ENCODE results near the gene BICC1. TPM values are rescaled to one million over a fixed set of nuclear protein-coding genes. Genes with fewer than 3 reads are reported as not detected.

BICC1 gene
- total RNA-seq, 1 donor from 2014 or later, result 58.0 TPM

DNA sequence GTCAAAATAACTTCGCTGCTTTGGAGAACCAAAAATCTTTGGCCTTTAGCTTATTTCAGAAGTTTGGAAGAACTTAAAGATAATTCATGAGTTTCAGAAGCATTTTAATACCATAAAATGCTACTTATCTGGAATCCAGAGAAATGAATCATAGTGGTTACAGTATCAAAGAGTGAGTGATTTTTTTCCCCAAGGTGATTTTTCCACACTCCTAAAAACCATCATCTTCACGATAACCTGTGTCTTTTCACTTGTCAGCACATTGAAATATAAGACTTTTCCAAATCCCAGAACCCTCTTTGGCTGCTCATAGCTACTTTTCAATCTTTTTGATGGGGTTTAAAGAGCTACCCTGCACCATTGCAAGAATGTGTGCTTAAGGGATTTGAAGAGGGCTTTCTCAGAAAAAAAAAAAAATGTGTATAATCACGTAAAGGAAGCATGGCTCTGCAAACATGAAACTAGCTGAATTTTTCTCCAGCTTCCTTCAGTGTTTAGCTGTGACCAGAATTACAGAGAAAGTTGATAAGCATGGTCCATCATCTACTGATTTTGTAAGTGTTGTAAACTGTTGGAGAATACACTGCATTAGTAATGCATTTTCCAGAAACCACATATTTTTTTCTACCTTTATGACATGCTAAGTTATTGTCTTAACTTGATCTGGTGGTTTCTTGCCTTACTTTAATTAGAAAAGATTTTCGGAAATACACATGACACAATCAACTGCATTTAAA, 134.9 kb downstream of the BICC1 start:
- H3K4me3 ChIP-seq (ENCODE audit: low read depth, low read length), result no peak overlapping the region
- H3K27me3 ChIP-seq (ENCODE audit: control insufficient read depth, insufficient read depth, low read length), result no peaks in the 10 kb centered on the region
- TF ChIP-seq, protein P1, sequence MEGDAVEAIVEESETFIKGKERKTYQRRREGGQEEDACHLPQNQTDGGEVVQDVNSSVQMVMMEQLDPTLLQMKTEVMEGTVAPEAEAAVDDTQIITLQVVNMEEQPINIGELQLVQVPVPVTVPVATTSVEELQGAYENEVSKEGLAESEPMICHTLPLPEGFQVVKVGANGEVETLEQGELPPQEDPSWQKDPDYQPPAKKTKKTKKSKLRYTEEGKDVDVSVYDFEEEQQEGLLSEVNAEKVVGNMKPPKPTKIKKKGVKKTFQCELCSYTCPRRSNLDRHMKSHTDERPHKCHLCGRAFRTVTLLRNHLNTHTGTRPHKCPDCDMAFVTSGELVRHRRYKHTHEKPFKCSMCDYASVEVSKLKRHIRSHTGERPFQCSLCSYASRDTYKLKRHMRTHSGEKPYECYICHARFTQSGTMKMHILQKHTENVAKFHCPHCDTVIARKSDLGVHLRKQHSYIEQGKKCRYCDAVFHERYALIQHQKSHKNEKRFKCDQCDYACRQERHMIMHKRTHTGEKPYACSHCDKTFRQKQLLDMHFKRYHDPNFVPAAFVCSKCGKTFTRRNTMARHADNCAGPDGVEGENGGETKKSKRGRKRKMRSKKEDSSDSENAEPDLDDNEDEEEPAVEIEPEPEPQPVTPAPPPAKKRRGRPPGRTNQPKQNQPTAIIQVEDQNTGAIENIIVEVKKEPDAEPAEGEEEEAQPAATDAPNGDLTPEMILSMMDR (IDR thresholded peaks at IDR 0.05; ENCODE audit: insufficient read depth, low read length, poor library complexity, severe bottlenecking), result no peak
- no peaks in the 10 kb centered on the region for H3K36me3 ChIP-seq (ENCODE audit: control insufficient read depth, insufficient read depth, low read length)
- DNase-seq (ENCODE audit: low read depth), result no peak

DNA sequence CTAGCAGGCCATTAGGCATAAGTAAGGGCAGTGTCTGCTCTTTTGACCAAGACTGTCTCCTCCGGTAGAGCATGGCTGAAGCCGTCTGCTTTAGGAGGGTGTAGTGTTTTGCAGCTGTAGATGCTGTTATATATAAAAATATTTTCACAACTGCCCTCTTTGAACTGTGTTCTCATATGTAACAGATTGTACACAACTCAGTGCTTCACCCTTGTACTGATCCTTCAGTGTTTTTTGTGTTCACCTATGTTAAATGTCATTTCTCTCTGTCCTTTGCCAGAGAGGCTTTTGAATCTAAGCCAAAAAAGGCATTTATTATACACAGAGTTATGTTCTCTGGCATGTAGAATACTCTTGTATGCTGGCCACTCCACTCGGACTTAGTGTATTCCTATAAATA, 135.5 kb downstream of the BICC1 start:
- H3K36me3 ChIP-seq (ENCODE audit: control insufficient read depth, insufficient read depth, low read length), result no peaks in the 10 kb centered on the region
- DNase-seq (ENCODE audit: low read depth), result no peak
- no peak overlapping the region for H3K4me3 ChIP-seq (ENCODE audit: low read depth, low read length)
- TF ChIP-seq, protein P1 (IDR thresholded peaks at IDR 0.05; ENCODE audit: insufficient read depth, low read length, poor library complexity, severe bottlenecking), result no peak
- H3K27me3 ChIP-seq (ENCODE audit: control insufficient read depth, insufficient read depth, low read length), result no peaks in the 10 kb centered on the region

DNA sequence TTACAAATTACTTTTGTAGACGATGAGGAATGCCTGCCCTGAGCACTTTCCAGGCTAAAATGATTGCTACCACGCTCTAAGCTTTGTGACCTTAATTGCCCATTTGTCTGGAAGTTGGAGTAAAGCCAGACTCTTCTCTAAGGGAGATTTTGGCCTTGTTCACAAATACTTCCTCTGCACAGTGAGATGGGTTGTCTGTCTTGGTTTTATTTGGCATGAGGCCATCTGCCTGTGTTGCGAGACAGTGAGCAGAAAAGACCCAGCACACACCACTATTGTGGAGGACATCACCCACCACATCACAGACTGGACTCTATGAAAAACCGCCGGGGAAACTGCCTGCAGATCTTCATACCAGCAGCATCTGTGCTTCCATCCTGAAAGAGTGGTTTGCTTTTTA, 138.4 kb downstream of the BICC1 start:
- TF ChIP-seq, protein P1 (IDR thresholded peaks at IDR 0.05; ENCODE audit: insufficient read depth, low read length, poor library complexity, severe bottlenecking), result no peak
- Histone ChIP-seq H3K27me3 (ENCODE audit: control insufficient read depth, insufficient read depth, low read length) (no peaks in the 10 kb centered on the region), H3K36me3 (ENCODE audit: control insufficient read depth, insufficient read depth, low read length) (no peaks in the 10 kb centered on the region), H3K4me3 (ENCODE audit: low read depth, low read length) (no peak overlapping the region)
- DNase-seq (ENCODE audit: low read depth), result no peak

DNA sequence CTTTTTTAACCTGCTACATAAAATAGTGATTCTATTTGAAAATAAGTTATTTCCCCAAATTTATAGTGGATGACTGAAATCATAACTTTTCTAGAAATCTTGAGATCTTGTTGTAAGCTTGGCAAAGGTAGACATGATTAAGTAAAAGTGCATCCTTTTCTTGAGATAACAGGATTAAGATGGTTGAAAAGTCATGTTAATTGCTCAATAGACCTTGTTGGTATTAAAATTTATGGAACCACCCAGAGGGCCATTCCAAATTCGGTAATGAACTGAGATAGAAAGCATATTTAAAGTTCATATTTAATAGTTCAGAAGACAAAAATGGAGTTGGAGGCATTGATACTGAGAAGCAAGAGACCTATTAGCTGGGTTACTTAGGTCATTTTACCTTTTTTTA, 139.1 kb downstream of the BICC1 start:
- Histone ChIP-seq H3K27me3 (ENCODE audit: control insufficient read depth, insufficient read depth, low read length) (no peaks in the 10 kb centered on the region), H3K36me3 (ENCODE audit: control insufficient read depth, insufficient read depth, low read length) (no peaks in the 10 kb centered on the region), H3K4me3 (ENCODE audit: low read depth, low read length) (no peak overlapping the region)
- DNase-seq (ENCODE audit: low read depth), result no peak
- TF ChIP-seq, protein P1 (IDR thresholded peaks at IDR 0.05; ENCODE audit: insufficient read depth, low read length, poor library complexity, severe bottlenecking), result no peak

DNA sequence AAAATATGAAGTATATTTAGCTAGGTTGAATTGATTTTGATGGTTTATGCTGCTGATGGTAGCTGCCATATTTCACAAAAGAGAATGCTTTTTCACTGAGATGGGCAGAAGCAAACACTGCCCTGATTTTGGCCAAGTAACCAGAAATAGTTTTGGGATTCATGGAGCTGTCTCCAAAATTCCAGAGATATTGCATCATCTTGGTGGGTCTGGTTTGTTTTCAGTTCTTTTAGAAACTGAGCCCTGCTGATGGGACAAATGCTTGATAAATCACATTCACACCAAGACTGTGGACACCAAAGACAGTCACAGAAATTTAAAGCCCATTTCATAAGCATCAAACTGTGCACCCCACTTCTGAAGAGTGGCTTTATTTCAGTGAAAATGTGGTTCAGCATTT, 140.5 kb downstream of the BICC1 start:
- H3K27me3 ChIP-seq (ENCODE audit: control insufficient read depth, insufficient read depth, low read length), result no peaks in the 10 kb centered on the region
- no peaks in the 10 kb centered on the region for H3K36me3 ChIP-seq (ENCODE audit: control insufficient read depth, insufficient read depth, low read length)
- no peak overlapping the region for H3K4me3 ChIP-seq (ENCODE audit: low read depth, low read length)
- TF ChIP-seq, protein P1 (IDR thresholded peaks at IDR 0.05; ENCODE audit: insufficient read depth, low read length, poor library complexity, severe bottlenecking), result no peak
- no peak for DNase-seq (ENCODE audit: low read depth)

Data from kidney epithelial cell (primary cell).